A673 (cell line): ENCODE data around the gene ACTR3. TPM values are rescaled to one million over a fixed set of nuclear protein-coding genes. Genes with fewer than 3 reads are reported as not detected.
"Not testable (repeated sequence)": the region's sequence is repeated elsewhere in the genome, so short reads cannot be mapped to it uniquely, and the experiment has no call there.

Experiments used
- Bru-seq: library from RNA; stranded (reverse); fragments of 400-500 nt; gene quantifications from one replicate; lab custom pipeline; 2021; lab: Mats Ljungman, UMichigan
- BruChase-seq, 2 experiments: library from RNA; stranded (reverse); fragments of 400-500 nt; gene quantifications; one replicate each; lab custom pipeline; 2021; lab: Mats Ljungman, UMichigan
- BruUV-seq: library from RNA; stranded (reverse); fragments of 400-500 nt; replicated peaks from 2 replicates; lab custom pipeline; 2021; lab: Mats Ljungman, UMichigan
- CTCF ChIA-PET: fragments of 300-600 bp; sonication (Branson Sonifier 250); formaldehyde crosslinking; loops from one replicate; lab custom pipeline; 2022; ENCODE audit warnings: antibody characterized with exemption; lab: Charles Lee
- POLR2A ChIA-PET: fragments of 300-600 bp; sonication (Branson Sonifier 250); formaldehyde crosslinking; loops from one replicate; lab custom pipeline; 2022; ENCODE audit warnings: antibody characterized with exemption; ENCODE audit not compliant: low non-redundant PET; lab: Charles Lee
- DNase-seq: peaks from one replicate; pipeline ENCODE4 v3.0.0-alpha.2; 2015; ENCODE audit warnings: low spot score
- H3K27ac ChIP-seq: fragments of 200-600 bp; sonication (generic); 2 replicates; pipeline ENCODE4 v1.5.1; 2016; ENCODE audit warnings: mixed run types, low read depth, mild to moderate bottlenecking, mixed read lengths, antibody characterized with exemption, low read length; ENCODE audit not compliant: poor library complexity, severe bottlenecking
- H3K27me3 ChIP-seq: fragments of 200-600 bp; sonication (generic); replicated peaks from 2 replicates; pipeline ENCODE4 v1.6.1; 2017; ENCODE audit warnings: mixed run types, low read depth, mild to moderate bottlenecking, mixed read lengths, antibody characterized with exemption, low read length; ENCODE audit not compliant: insufficient read depth, poor library complexity
- H3K36me3 ChIP-seq: fragments of 200-600 bp; sonication (generic); 2 replicates; pipeline ENCODE4 v1.6.1; 2016; ENCODE audit warnings: mixed run types, mild to moderate bottlenecking, mixed read lengths, antibody characterized with exemption, low read length; ENCODE audit not compliant: insufficient read depth, poor library complexity, severe bottlenecking
- H3K4me1 ChIP-seq: fragments of 200-600 bp; sonication (generic); 2 replicates; pipeline ENCODE4 v1.6.1; 2017; ENCODE audit warnings: mixed run types, mild to moderate bottlenecking, mixed read lengths, antibody characterized with exemption, low read length; ENCODE audit not compliant: insufficient read depth, poor library complexity, severe bottlenecking
- H3K4me3 ChIP-seq: fragments of 200-600 bp; sonication (generic); 2 replicates; pipeline ENCODE4 v1.5.1; 2016; ENCODE audit warnings: low read depth, mixed run types, mild to moderate bottlenecking, mixed read lengths, low read length; ENCODE audit not compliant: poor library complexity, severe bottlenecking
- H3K9me3 ChIP-seq: fragments of 200-600 bp; sonication (generic); 2 replicates; pipeline ENCODE4 v1.6.1; 2016; ENCODE audit warnings: mixed run types, low read depth, mild to moderate bottlenecking, mixed read lengths, antibody characterized with exemption, low read length; ENCODE audit not compliant: poor library complexity, severe bottlenecking
- CTCF ChIP-seq: fragments of 300-800, 200-600 bp; sonication (generic); conservative IDR thresholded peaks from 2 replicates; pipeline ENCODE4 v1.5.1; 2017; ENCODE audit warnings: low read depth, mild to moderate bottlenecking, antibody characterized with exemption, low read length, moderate library complexity, mixed read lengths
- EZH2 ChIP-seq: fragments of 200-600 bp; sonication (generic); IDR thresholded peaks from 2 replicates; pipeline ENCODE4 v1.6.1; 2017; ENCODE audit warnings: borderline replicate concordance, low read depth, mild to moderate bottlenecking, mixed read lengths, antibody characterized with exemption, low read length; ENCODE audit not compliant: poor library complexity, severe bottlenecking
- intact Hi-C: fragments of 100-400 bp; cut with micrococcal nuclease; formaldehyde crosslinking; loops from one replicate; pipeline ENCODE4 v1.10.0; 2022; ENCODE audit not compliant: unreplicated experiment
- long read RNA-seq: library from polyadenylated mRNA; stranded (forward); transcript quantifications from one replicate; pipeline ENCODE4 v2.0.0, GENCODE V29; 2022
- total RNA-seq: library from RNA; stranded (reverse); gene quantifications from 2 replicates; pipeline ENCODE4 v1.2.3, GENCODE V29; 2021

Gene ACTR3
- 282 and 340 TPM in 2 replicates for total RNA-seq
- percentile 95 among the genes with signal in this experiment for Bru-seq, nascent RNA
- percentile 92 among the genes with signal in this experiment for BruChase-seq, experiment 1, labeled RNA remaining after a 2-hour chase
- BruChase-seq, experiment 2, labeled RNA remaining after a 6-hour chase = percentile 94 among the genes with signal in this experiment
- long read RNA-seq, full-length matches to known transcripts = 506 of 544 reads
- long read RNA-seq, partial matches to known transcripts = 16 of 544 reads
- long read RNA-seq, other reads (novel, unspliced or antisense) = 22 of 544 reads

GRCh38 chr2:113889471-113890252 lies at the start of gene ACTR3:
Gene ACTR3, plus strand, starts transcription at chr2:113890089. Its CDS starts 191 bp downstream, at chr2:113890280.
- ChIA-PET CTCF (interaction anchor here (0.6 kb wide), 1 partner anchor 13 kb away, joined by 3 read pairs; no protein-coding TSS in a partner anchor), POLR2A (no interaction called here)
- peak; percentile 99 for DNase-seq
- H3K4me3 ChIP-seq = peak within 1 kb of the TSS; percentile 95
- peaks cover 31% of the 10 kb centered on the region for H3K4me1 ChIP-seq
- H3K36me3 ChIP-seq = no peaks in the 10 kb centered on the region
- peak within 1 kb of the TSS; percentile 98 for H3K27ac ChIP-seq
- H3K9me3 ChIP-seq = no peaks in the 10 kb centered on the region
- no TSS peak for BruUV-seq
- no peak for TF ChIP-seq EZH2
- TF ChIP-seq CTCF = peak; percentile 22; the same call in 1 of the 2 replicates
- intact Hi-C loops = loop anchor here (2.0 kb wide), 1 partner anchor 133 kb away; the partner anchor contains the start of gene SLC35F5
- H3K27me3 ChIP-seq = no peaks in the 10 kb centered on the region

GRCh38 chr2:113840518-113840917 lies 49.4 kb upstream of the ACTR3 start:
- Histone ChIP-seq H3K36me3 (no peaks in the 10 kb centered on the region), H3K27me3 (no peaks in the 10 kb centered on the region), H3K9me3 (no peaks in the 10 kb centered on the region), H3K4me1 (no peaks in the 10 kb centered on the region), H3K27ac (no peak overlapping the region), H3K4me3 (no peak overlapping the region)
- BruUV-seq = no TSS peak
- intact Hi-C loops = no loop called here
- DNase-seq = no peak
- ChIA-PET POLR2A (no interaction called here), CTCF (no interaction called here)
- TF ChIP-seq CTCF (no peak), EZH2 (no peak)

- Histone ChIP-seq H3K27me3 (no peaks in the 10 kb centered on the region), H3K27ac (no peak overlapping the region), H3K9me3 (no peaks in the 10 kb centered on the region), H3K4me1 (no peaks in the 10 kb centered on the region), H3K36me3 (no peaks in the 10 kb centered on the region), H3K4me3 (no peak overlapping the region)
- intact Hi-C loops = loop anchor here (1.0 kb wide), 1 partner anchor 14 kb away; no protein-coding TSS in a partner anchor
- DNase-seq = peak; percentile 32
- no TSS peak for BruUV-seq
- ChIA-PET CTCF (no interaction called here), POLR2A (no interaction called here)
- TF ChIP-seq EZH2 (no peak), CTCF (no peak)
These were observed 46.8 kb upstream of the ACTR3 start for GRCh38 chr2:113842919-113843736.

- H3K4me3 ChIP-seq, POLR2A ChIA-PET, H3K27ac ChIP-seq, H3K9me3 ChIP-seq, DNase-seq, H3K36me3 ChIP-seq, H3K27me3 ChIP-seq, CTCF ChIA-PET, BruUV-seq, H3K4me1 ChIP-seq: not testable (repeated sequence)
- intact Hi-C loops = loop anchor here (1.0 kb wide), 1 partner anchor 14 kb away; no protein-coding TSS in a partner anchor
These were observed 46.2 kb upstream of the ACTR3 start for GRCh38 chr2:113843737-113844050.
